A549 (cell line): ENCODE measurements around the gene PKD1.
"Not testable (repeated sequence)": the region's sequence is repeated elsewhere in the genome, so short reads cannot be mapped to it uniquely, and the experiment has no call there.

ENCODE experiments used
- CTCF ChIP-seq: fragments of >200 bp; sonication (Bioruptor Twin); formaldehyde crosslinking; IDR thresholded peaks from 3 replicates; pipeline ENCODE4 v1.5.1; 2016
- EP300 ChIP-seq, 2 experiments: fragments of >200 bp; sonication (Bioruptor Twin); formaldehyde crosslinking; IDR thresholded peaks; 2 replicates in 1 of 2; 3 replicates in 1 of 2; pipeline ENCODE4 v1.6.1; 2016 to 2017
- FOSL2 ChIP-seq, 2 experiments: fragments of 450-650 bp in 1 of 2; fragments of >200 bp in 1 of 2; sonication (Bioruptor Twin) in 1 of 2; formaldehyde crosslinking; IDR thresholded peaks; 2 replicates each; pipeline versions ENCODE4 v1.5.0 to v1.6.1; 2016 to 2020; ENCODE audit warnings: mild to moderate bottlenecking in 1 of 2, moderate library complexity in 1 of 2
- JUN ChIP-seq, 2 experiments: fragments of >200 bp; sonication (Bioruptor Twin); formaldehyde crosslinking; IDR thresholded peaks; 2 replicates in 1 of 2; 3 replicates in 1 of 2; pipeline ENCODE4 v1.6.1; 2016 to 2017
- MAX ChIP-seq: IDR thresholded peaks from 2 replicates; pipeline ENCODE4 v1.6.1; 2012
- PBX3 ChIP-seq: IDR thresholded peaks from 2 replicates; pipeline ENCODE4 v1.6.1; 2012
- PHF8 ChIP-seq: fragments of 200-600 bp; sonication (generic); IDR thresholded peaks from 2 replicates; pipeline ENCODE4 v1.6.1; 2016; ENCODE audit warnings: low read depth, mild to moderate bottlenecking, antibody characterized with exemption, moderate library complexity, borderline replicate concordance
- RAD21 ChIP-seq, 2 experiments: fragments of >200 bp in 1 of 2; sonication (Bioruptor Twin) in 1 of 2; formaldehyde crosslinking in 1 of 2; IDR thresholded peaks in 1 of 2; conservative IDR thresholded peaks in 1 of 2; 2 replicates in 1 of 2; 3 replicates in 1 of 2; pipeline ENCODE4 v1.6.1; 2012 to 2018; ENCODE audit warnings: inconsistent platforms in 1 of 2
- RARB ChIP-seq: fragments of 250-450 bp; sonication (Bioruptor Pico); IDR thresholded peaks from 2 replicates; pipeline ENCODE4 v1.8.0; 2021; ENCODE audit warnings: mild to moderate bottlenecking, moderate library complexity
- RCOR1 ChIP-seq: fragments of 150-350 bp; IDR thresholded peaks from 2 replicates; pipeline ENCODE4 v1.6.1; 2014; ENCODE audit warnings: antibody characterized with exemption, low read length, low read depth
- REST ChIP-seq: fragments of 200-600 bp; sonication (generic); IDR thresholded peaks from 2 replicates; pipeline ENCODE4 v1.6.1; 2016; ENCODE audit warnings: antibody characterized with exemption, mild to moderate bottlenecking, moderate library complexity
- USF2 ChIP-seq: fragments of 450-650 bp; IDR thresholded peaks from 2 replicates; pipeline ENCODE4 v1.6.1; 2014; ENCODE audit warnings: antibody characterized with exemption
- ZFP36 ChIP-seq: fragments of 450-650 bp; IDR thresholded peaks from 2 replicates; pipeline ENCODE4 v1.6.1; 2014; ENCODE audit warnings: borderline replicate concordance; ENCODE audit not compliant: partially characterized antibody

GRCh38 chr16:2133797-2134196 is 1.9 kb downstream of the PKD1 start:
- TF ChIP-seq USF2; CTCF; ZFP36; RCOR1; MAX; REST; FOSL2 (IDR thresholded peaks at IDR 0.05); FOSL2 (CRISPR knock-in tag; IDR thresholded peaks at IDR 0.05); PBX3; EP300 (IDR thresholded peaks at IDR 0.05); RAD21 (conservative IDR thresholded peaks at IDR 0.05 in 1 of 2, IDR thresholded peaks at IDR 0.05 in 1 of 2); RARB (CRISPR knock-in tag); JUN (IDR thresholded peaks at IDR 0.05); PHF8: not testable (repeated sequence)
